HG03159 (cell line): ENCODE data around the gene C1GALT1.
A peak's percentile ranks its signal among the peaks of the same experiment; 100 is the strongest.
"Not testable (repeated sequence)": the region's sequence is repeated elsewhere in the genome, so short reads cannot be mapped to it uniquely, and the experiment has no call there.

Experiments used
- ATAC-seq: cut with Tn5 transposase; IDR thresholded peaks from one replicate; pipeline ENCODE4 v1.9.1; 2021; ENCODE audit warnings: mild to moderate bottlenecking, moderate library complexity; ENCODE audit not compliant: unreplicated experiment

The C1GALT1 gene

DNA sequence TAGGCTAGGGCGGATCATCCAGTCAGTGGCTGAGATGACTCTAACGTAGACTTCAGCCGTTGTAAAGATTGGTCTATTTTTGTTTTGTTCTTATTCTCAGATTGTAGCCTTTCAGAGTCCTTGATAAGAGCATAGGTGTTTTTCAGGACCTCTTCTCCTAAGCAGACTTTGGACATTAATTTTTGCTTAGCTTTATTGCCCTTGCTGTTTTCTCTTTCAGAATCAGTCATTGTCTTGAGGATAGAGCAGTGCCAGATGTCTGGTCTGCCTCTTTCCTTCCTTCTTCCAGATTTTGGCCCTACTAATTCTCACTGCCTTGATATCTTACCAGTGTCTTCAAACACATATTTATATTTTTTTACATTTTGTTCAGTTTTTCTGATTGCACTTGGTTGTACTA is 49.5 kb downstream of the C1GALT1 start:
- ATAC-seq = no peak

DNA sequence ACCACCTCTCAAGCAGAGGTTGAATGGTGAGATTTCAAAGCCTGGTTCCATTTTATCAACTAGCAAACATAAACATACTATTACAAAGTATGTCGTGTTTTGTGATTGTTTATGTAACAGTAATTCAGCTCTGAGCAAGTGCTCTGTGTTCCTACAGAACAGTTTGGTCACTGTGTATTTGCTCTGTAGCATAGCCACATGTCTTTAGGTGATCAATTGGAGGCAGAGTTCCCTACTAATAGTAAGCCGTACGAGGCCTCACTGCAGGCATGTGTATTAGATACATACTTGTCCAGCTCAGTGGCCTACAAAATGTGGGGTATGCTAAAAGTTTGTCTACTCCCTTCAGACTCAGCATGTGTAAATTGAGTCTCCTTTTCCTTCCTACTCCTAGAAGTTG is 53.0 kb downstream of the C1GALT1 start:
- no peak for ATAC-seq

DNA sequence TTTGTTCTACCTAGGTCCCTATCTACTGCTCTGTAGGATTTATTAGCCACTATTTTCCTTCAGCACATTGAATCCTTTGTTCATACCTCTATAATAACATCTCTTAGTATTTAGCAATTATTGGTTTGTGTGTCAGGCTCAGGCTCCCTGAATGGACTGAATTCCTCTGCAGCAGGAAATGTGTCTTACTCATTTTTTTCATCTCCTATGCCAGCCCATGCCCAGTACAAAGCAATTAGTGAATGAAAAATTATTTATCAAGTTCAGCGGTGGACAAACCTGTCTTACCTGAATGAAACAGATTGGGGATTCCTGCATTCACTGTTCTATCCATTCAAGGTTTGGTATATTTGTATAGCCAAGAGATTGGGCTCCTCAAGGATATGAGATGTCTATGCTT is 53.7 kb downstream of the C1GALT1 start:
- ATAC-seq = no peak

DNA sequence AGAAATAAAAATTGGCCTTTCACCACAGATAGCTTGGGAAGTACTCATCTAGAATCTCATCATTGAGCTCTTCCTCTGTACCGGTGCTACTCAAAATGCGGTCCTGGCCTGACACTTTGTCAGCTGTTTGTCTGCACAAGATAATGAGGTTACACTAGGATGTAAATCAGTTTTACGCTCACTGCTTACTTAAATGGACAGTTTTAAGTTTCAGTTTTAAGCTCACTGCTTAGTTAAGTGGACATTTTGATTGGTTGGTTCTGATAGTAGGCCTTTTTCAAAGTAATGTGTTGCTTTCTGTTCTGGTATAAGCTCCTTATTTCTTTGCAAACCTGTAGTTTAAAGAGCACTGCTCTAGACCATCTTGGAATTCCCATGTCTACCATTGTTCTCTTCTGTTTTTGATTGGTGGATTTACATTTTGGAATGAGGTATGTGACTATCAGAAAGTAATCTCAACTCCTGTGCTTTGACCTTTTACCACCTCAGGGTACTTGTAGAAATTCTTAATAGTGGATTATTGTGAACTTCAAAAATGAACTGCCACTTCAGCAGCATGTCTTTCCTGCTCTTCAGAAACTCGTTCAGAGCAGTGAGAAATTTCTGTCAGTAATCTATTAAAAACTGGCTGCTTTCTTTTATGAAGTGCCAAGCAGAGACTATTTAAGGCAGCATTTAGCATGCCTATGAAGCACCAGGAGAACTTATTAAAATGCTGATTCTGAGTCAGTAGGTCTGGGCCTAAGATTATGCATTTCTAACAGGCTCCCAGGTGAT is 55.0 kb downstream of the C1GALT1 start:
- ATAC-seq = no peak

DNA sequence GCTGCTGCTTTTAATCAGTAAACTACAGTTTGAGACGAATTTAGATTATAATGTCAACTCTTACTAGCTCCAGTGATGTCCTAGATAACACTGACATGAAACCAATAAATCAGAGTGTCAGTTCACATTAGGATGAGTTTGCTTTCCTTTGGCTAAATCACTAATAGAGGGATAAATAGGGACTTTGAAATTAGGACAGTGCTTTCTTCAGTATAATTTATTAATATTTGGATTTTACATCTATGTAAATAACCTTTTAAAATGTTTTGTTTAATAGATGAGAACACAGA is 55.6 kb downstream of the C1GALT1 start:
- ATAC-seq = no peak

DNA sequence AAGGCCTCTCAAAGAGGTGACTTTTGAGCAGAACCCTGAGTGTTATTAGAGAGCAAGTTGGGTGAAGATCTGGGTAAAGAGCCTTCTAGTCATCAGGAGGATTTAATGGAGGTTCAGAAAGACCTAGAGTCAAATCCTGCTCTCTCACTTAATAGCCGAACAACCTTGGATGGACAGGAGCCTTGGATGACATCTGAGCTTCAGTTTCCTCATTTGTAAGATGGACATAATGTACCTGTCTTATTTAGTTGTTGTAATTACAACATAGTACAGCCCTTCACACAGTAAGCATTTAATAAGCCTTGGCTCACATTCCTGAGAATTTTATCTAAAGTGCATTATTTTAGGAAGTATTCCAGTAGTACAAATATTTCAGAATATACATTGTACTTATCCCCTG is 57.0 kb downstream of the C1GALT1 start:
- ATAC-seq = no peak

DNA sequence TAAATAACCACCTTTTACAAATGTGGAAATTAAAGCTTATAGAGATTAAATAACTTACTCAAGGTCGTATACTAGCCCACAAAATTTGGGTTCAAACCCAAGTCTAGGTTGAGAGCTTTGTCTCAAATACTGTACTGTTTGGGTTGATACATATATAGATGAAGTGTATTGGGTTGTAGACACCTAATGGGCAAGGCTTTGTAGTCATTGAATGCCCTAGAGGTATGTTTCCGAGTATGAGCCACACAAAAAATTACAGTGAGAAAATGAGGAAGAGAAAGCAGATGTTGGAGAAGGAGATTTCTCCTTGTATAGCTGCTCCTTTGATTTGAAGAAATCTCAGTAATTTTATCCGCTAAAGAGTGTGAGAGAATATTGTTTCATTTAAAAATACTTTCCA is 60.6 kb downstream of the C1GALT1 start:
- ATAC-seq = no peak

DNA sequence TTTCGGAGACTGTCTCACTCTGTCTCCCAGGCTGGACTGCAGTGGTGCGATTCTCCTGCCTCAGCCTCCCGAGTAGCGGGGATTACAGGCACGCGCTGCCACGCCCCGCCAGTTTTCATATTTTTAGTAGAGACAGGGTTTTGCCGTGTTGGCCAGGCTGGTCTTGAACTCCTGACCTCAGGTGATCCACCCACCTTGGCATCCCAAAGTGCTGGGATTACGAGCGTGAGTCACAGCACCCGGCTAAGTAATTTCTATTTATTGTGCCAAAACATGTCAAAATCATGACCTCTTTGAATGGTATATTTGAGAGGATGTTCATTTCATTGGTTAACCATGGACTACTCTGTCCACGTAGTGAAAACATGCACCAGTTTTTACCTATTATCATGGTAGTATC is 62.9 kb downstream of the C1GALT1 start:
- ATAC-seq = not testable (repeated sequence)

DNA sequence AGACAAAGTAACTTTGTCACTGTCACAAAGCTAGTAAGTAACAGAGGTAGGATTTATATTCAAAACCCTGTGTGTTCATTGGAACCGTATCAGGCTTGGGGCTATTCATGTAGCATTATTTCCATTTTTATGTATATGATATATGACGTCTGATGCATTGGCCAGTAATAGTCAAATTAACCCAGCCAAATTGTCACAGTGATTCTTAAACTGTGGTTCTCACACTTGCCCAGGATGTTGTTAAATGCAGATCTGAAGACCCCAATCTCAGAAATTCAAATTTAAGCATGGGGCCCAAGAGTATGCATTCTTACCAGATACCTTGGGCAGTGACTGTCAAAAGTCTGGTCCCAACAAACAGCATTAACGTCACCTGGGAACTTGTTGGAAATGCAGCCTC is 63.9 kb downstream of the C1GALT1 start:
- no peak for ATAC-seq

DNA sequence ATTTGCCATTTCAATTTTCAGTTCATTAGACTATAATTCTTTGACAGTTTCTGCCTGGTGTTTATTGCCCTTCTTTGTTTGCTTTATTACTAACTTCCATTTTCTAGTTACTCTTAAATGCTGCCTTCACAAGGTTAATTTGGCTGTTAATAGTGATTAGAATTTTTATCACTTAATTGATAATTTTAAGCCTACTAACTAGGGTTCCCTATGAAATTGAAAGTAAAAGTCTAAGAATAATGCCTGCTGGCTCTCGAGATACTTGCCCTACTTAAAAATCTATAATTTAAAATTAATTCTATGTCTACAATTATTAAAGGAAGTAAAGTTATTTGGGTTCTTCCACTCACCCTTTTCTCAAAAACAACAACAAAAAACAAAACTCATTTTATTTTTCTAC is 65.3 kb downstream of the C1GALT1 start:
- ATAC-seq = no peak

DNA sequence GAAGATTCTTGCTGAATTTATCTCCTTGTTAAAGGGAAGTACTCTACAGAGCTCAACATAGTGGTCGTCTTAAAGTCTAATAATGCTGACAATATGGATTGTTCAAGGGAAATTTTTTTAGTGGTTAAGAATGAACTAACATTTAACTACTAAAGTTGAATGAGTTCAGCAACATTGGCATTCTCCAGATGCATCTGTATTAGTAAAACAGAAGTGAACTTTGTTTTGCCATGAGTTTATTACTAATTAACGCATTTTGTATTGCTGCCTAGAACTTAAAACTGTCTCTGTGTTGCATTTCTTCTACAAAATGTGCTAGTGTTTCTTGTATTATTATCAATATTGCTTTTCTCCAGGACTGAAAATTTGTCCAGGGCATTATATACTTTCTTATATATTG is 67.5 kb downstream of the C1GALT1 start:
- ATAC-seq = no peak

DNA sequence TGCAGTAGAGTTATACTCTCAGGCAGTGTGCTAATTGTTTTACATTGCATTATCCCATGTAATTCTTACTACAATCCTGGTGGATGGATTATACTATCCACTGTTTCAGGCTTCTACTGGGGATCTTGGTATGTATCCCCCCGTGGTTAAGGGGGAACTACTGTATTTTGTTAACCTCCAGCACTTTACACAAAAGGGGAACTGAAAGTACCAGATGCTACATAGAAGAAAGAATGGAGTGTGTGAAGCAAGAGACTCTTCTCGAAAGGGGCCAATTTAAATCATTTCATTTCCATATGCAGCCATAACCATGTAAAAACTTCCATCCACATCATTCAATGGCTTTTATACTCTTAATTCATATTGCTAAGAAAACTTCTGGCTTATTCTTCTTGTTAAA is 69.4 kb downstream of the C1GALT1 start:
- peak; percentile 96 for ATAC-seq

DNA sequence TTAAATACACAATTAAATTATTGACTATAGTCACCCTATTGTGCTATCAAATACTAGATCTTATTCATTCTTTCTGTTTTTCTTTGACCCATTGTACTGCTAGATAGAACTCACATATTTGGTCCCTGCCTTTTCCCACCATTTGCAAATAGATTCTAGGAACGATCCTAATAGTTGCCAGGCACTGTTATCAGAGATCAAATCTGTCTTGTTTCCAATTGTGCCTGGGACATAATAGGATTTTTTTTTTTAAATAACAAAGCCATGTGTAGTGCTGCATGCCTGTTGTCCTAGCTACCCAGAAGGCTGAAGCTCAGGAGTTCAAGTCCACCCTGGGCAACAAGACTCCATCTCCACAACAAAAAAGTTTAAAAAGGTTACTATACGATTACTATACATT is 72.0 kb downstream of the C1GALT1 start:
- ATAC-seq = no peak

DNA sequence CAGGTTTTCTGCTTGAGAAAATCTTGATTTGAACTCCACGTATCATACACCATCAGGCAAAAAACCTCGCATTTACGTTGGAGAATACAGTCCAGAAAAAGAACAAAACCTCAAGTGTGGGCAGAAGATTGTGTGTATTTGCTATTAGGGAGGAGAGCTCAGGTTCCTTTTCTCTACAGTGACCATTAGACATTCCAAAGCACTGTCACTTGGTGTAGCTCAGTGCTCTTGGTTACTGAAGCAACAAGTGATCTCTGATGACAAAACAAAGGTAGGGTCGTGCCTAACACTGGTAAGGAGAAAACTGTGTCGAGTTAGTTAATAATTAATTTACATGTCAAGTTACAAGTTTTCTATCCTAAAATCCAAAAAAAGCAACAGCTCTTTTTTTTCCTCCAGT is 72.6 kb downstream of the C1GALT1 start:
- no peak for ATAC-seq

DNA sequence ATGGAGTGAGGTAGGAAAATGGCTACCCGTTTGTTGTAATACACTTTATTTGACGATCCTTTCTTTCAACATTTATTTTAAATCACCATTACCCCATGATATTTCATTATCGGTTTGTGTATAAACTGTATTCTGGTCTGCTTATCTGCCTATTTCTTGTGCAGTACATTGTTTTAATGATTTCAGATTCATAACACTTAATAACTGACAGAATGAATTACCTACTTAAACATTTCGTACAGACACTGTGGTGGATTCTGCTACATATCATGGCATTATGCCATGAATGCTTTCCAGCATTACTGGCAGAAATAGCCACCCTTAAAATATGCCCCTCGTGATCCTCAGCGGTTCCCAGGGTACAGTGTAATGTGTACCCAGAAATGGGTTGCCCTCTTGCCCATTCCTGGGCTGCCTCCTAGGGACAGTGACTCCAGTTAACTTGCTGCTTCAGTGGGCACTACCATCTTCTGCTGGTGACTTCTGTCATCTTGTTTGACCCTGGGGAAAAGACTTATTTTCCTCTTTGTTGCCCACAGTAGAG is 74.5 kb downstream of the C1GALT1 start:
- ATAC-seq = no peak

DNA sequence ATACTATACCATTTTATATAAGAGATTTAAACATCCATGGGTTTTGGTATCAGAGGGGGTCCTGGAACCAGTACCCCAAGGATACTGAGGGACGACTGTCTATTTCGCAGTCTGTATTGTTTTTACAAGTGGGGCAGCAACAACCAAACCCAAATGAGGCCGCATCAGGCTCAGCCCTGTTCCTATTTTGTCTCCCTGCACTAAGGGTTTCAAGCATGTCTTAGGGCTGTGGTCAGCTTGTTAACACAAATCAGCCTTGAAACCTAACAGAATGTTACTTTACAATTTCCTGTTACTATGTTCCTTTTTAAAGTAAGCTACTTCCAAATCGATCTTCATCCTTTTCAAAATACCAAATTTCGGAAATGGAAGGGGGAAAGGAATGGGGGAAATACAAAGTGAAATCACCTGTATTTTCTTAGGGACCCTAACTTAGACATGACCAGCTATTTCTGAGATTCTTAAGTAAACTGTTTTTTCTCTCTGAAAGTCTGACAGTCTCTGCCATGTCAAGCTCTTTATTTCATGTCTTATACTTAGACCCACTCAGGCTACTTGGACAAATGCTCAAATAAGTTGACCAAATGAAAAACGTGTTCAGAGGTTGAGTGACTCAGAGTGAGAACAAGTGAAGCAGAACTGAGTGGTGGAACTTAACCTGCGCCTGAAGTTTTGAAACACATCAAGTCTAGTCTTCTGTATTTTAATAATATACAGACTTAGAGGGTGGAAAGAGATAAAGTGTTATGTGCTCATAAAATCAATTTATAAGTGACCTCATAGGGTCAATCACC is 75.8 kb downstream of the C1GALT1 start:
- ATAC-seq = peak; percentile 83

DNA sequence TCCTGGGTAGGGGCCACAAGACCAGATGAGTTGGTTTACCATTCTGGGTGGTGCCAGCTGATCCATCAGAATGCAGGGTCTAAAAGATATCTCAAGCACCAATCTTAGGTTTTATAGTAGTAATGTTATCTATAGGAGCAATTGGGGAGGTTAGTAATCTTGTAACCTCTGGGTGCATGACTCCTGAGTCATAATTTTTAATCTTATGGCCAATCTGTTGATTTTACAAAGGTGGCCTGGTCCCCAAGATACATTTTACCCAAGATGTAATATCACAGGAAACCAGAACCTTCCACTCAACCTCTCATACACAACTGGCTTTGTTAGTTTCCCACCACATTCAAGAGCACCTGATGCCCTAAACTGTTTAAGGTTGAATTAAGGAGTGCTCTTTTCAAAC is 79.5 kb downstream of the C1GALT1 start:
- no peak for ATAC-seq

DNA sequence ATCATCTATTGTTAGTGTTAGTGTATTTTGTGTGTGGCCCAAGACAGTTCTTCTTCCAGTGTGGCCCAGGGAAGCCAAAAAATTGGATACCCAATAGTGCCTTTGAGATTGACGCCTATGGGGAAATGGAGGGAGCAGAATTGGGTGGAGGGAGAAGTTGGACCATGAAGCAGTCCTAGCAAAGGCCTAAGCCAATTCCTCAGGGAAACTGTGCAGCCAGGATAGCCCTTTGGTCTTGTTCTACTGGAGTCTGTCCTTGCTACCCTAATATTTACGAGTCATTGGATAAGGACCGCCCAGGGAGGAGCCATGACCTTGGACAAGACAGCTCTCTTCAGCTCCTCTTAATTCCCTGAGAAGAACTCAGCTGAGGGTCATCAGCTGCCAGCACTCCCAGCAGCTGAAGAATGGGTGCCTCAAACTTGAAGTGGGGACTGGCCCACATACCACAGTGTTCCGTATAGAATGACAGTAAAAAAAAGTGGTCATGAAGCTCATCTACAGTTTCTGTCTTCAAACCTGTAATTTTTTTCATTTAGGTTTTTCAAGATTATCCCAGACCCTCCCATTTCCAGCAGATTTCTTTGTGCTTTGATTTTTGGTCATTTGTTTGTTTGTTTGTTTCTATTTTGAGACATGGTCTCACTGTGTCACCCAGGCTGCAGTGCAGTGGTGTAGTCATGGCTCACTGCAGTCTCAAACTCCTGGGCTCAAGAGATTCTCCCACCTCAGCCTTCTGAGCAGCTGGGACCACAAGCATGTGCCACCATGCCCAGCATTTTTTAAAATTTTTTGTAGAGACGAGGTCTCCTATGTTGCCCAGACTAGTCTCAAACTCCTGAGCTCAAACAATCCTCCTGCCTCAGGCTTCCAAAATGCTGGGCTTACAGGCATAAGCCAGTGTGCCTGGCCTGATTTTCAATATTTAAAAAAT is 81.2 kb downstream of the C1GALT1 start:
- ATAC-seq = no peak

DNA sequence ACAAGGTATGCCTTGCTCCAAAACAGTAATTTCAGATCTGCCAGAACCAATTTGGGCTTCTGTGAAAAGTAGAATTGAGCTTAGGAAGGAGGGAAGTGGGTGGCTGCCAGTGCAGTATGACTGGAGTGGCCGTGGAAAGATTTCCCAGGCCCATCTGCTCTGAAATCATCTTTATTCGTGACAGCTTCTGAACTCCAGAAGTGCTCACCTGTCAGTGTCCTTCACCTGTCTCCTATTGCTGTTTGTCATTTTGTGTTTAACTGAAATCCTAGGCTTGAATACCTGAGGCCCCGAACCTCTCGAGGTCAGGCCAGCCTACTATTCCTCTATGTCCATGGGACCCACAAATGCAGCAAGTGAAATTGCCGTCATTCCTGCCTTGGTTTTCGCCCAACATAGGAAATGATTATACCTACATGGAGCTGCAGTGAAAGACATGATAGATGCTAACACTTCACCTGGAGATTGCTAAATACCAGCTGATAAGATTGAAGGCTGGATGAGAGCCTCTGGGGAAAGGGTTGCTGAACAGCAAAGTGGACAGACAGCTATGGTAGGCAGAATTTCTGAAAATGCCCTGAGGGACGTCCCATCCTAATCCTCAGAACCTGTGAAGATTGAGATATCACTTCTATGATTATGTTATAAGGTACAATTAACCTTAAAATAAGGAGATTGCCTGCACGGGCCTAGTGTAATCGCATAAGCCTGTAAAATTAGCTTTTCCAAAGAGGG is 82.1 kb downstream of the C1GALT1 start:
- ATAC-seq = no peak
